Stimulated activated CD4-positive, alpha-beta T cell treated with anti-CD3 and anti-CD28 coated beads, Interleukin-4, amount 100 ng/mL, for 4 hours (primary cell): ENCODE measurements around the gene VSIG2.
A peak's percentile ranks its signal among the peaks of the same experiment; 100 is the strongest.

Experiments used
- DNase-seq, 2 experiments: peaks; one replicate each; pipeline ENCODE4 v3.0.0-alpha.2; 2020

The VSIG2 gene

GRCh38 chr11:124762624-124763155, 10.6 kb upstream of the VSIG2 start:
- peak in 1 of 2 experiments; percentile 25 for DNase-seq

- peak; percentile 56 to 68 for DNase-seq
Measured at GRCh38 chr11:124762105-124762623, 10.1 kb upstream of the VSIG2 start, which contains the start of gene ESAM. ESAM (minus strand) TSS chr11:124762290; CDS start chr11:124762154, 136 bp downstream.

- DNase-seq: no peak
Measured at GRCh38 chr11:124761301-124762104, 9.4 kb upstream of the VSIG2 start.

- DNase-seq: no peak
Measured at GRCh38 chr11:124760806-124761205, 8.8 kb upstream of the VSIG2 start.

- no peak for DNase-seq
Measured at GRCh38 chr11:124760205-124760652, 8.2 kb upstream of the VSIG2 start.

GRCh38 chr11:124759266-124760204, 7.5 kb upstream of the VSIG2 start:
- DNase-seq: no peak

GRCh38 chr11:124758355-124759265, 6.6 kb upstream of the VSIG2 start:
- peak; percentile 55 to 62 for DNase-seq

GRCh38 chr11:124757320-124757719, 5.3 kb upstream of the VSIG2 start:
- no peak for DNase-seq

- DNase-seq: no peak
Measured at GRCh38 chr11:124756753-124757227, 4.7 kb upstream of the VSIG2 start.

- DNase-seq: no peak
Measured at GRCh38 chr11:124756033-124756752, 4.1 kb upstream of the VSIG2 start.

GRCh38 chr11:124754710-124755109, 2.7 kb upstream of the VSIG2 start:
- DNase-seq: no peak

- no peak for DNase-seq
Measured at GRCh38 chr11:124754309-124754708, 2.3 kb upstream of the VSIG2 start.

GRCh38 chr11:124753624-124754023, 1.6 kb upstream of the VSIG2 start:
- no peak for DNase-seq

GRCh38 chr11:124753205-124753604, 1.1 kb upstream of the VSIG2 start:
- DNase-seq: no peak

GRCh38 chr11:124752471-124753102, 532 bp upstream of the VSIG2 start:
- DNase-seq: no peak

- DNase-seq: no peak
Measured at GRCh38 chr11:124751391-124751740, 689 bp downstream of the VSIG2 start.

GRCh38 chr11:124749912-124750311, 2.1 kb downstream of the VSIG2 start:
- DNase-seq: no peak

GRCh38 chr11:124748481-124749343, 3.3 kb downstream of the VSIG2 start:
- no peak for DNase-seq

GRCh38 chr11:124748100-124748418, 4.0 kb downstream of the VSIG2 start:
- DNase-seq: no peak
